H9 (cell line): ENCODE measurements around the gene REC114. TPM values are rescaled to one million over a fixed set of nuclear protein-coding genes. Genes with fewer than 3 reads are reported as not detected.

Source experiments
- DNase-seq: peaks from one replicate; pipeline ENCODE4 v3.0.0-alpha.2; 2017
- H2AFZ ChIP-seq: one replicate; pipeline ENCODE4 v1.6.1; 2013; ENCODE audit warnings: mild to moderate bottlenecking, low read length, control low read depth, moderate library complexity
- H2AK5ac ChIP-seq: 2 replicates; pipeline ENCODE4 v1.6.1; 2013; ENCODE audit warnings: low read length, control low read depth, mixed read lengths; ENCODE audit not compliant: insufficient read length
- H2BK120ac ChIP-seq: one replicate; pipeline ENCODE4 v1.6.1; 2013; ENCODE audit warnings: low read depth, mild to moderate bottlenecking, low read length, control low read depth, inconsistent platforms; ENCODE audit not compliant: poor library complexity, severe bottlenecking
- H2BK12ac ChIP-seq: 2 replicates; pipeline ENCODE4 v1.6.1; 2013; ENCODE audit warnings: low read length, control low read depth, mixed read lengths, low read depth; ENCODE audit not compliant: insufficient read length
- H2BK15ac ChIP-seq: 2 replicates; pipeline ENCODE4 v1.6.1; 2013; ENCODE audit warnings: low read depth, low read length, control low read depth
- H2BK20ac ChIP-seq: one replicate; pipeline ENCODE4 v1.6.1; 2013; ENCODE audit warnings: low read depth, mild to moderate bottlenecking, low read length, control low read depth, inconsistent platforms; ENCODE audit not compliant: poor library complexity, severe bottlenecking
- H2BK5ac ChIP-seq: 2 replicates; pipeline ENCODE4 v1.6.1; 2013; ENCODE audit warnings: low read length, control low read depth, mixed read lengths; ENCODE audit not compliant: insufficient read length
- H3K14ac ChIP-seq: 2 replicates; pipeline ENCODE4 v1.6.1; 2013; ENCODE audit warnings: low read length, control low read depth; ENCODE audit not compliant: insufficient read depth
- H3K18ac ChIP-seq: 2 replicates; pipeline ENCODE4 v1.6.1; 2013; ENCODE audit warnings: low read depth, mild to moderate bottlenecking, mixed read lengths, low read length, control low read depth; ENCODE audit not compliant: insufficient read length
- H3K23ac ChIP-seq: 2 replicates; pipeline ENCODE4 v1.6.1; 2013; ENCODE audit warnings: low read length, control low read depth, mixed read lengths, low read depth; ENCODE audit not compliant: insufficient read length
- H3K23me2 ChIP-seq: 2 replicates; pipeline ENCODE4 v1.6.1; 2013; ENCODE audit warnings: low read depth, mild to moderate bottlenecking, mixed read lengths, low read length, control low read depth; ENCODE audit not compliant: insufficient read length, poor library complexity, severe bottlenecking
- H3K27ac ChIP-seq: 2 replicates; pipeline ENCODE4 v1.5.1; 2013; ENCODE audit warnings: low read length, control low read depth, mixed read lengths, low read depth; ENCODE audit not compliant: insufficient read length
- H3K27me3 ChIP-seq: 2 replicates; pipeline ENCODE4 v1.6.1; 2013; ENCODE audit warnings: low read length, control low read depth, inconsistent platforms; ENCODE audit not compliant: insufficient read depth
- H3K4ac ChIP-seq: 2 replicates; pipeline ENCODE4 v1.6.1; 2013; ENCODE audit warnings: low read depth, mild to moderate bottlenecking, control low read depth, inconsistent platforms, low read length, moderate library complexity
- H3K4me1 ChIP-seq: 2 replicates; pipeline ENCODE4 v1.6.1; 2013; ENCODE audit warnings: low read length, control low read depth, inconsistent platforms; ENCODE audit not compliant: insufficient read depth
- H3K4me2 ChIP-seq: 2 replicates; pipeline ENCODE4 v1.6.1; 2013; ENCODE audit warnings: low read length, control low read depth, mixed read lengths; ENCODE audit not compliant: insufficient read length, insufficient read depth
- H3K56ac ChIP-seq: 2 replicates; pipeline ENCODE4 v1.6.1; 2013; ENCODE audit warnings: low read depth, mild to moderate bottlenecking, mixed read lengths, low read length, control low read depth; ENCODE audit not compliant: insufficient read length
- H3K79me1 ChIP-seq: 2 replicates; pipeline ENCODE4 v1.6.1; 2013; ENCODE audit warnings: low read depth, mild to moderate bottlenecking, moderate library complexity, low read length, control low read depth, inconsistent platforms; ENCODE audit not compliant: insufficient read depth, poor library complexity, severe bottlenecking
- H3K79me2 ChIP-seq: 2 replicates; pipeline ENCODE4 v1.6.1; 2013; ENCODE audit warnings: low read length, control low read depth, inconsistent platforms; ENCODE audit not compliant: insufficient read depth
- H3K9ac ChIP-seq: 2 replicates; pipeline ENCODE4 v1.6.1; 2013; ENCODE audit warnings: low read length, control low read depth, mixed read lengths; ENCODE audit not compliant: insufficient read length; ENCODE audit errors: extremely low read depth
- H3K9me3 ChIP-seq: one replicate; pipeline ENCODE4 v1.6.1; 2013; ENCODE audit warnings: low read depth, low read length, inconsistent platforms; ENCODE audit not compliant: control insufficient read depth
- H3T11ph ChIP-seq: one replicate; pipeline ENCODE4 v1.6.1; 2013; ENCODE audit warnings: mild to moderate bottlenecking, low read length, control low read depth, inconsistent platforms
- H4K20me1 ChIP-seq: one replicate; pipeline ENCODE4 v1.6.1; 2013; ENCODE audit not compliant: control insufficient read depth, insufficient read length, insufficient read depth
- H4K5ac ChIP-seq: 2 replicates; pipeline ENCODE4 v1.6.1; 2013; ENCODE audit warnings: low read depth, mild to moderate bottlenecking, mixed read lengths, low read length, control low read depth; ENCODE audit not compliant: insufficient read length
- H4K8ac ChIP-seq: replicated peaks from 2 replicates; pipeline ENCODE4 v1.6.1; 2013; ENCODE audit warnings: low read length, control low read depth, mixed read lengths, low read depth; ENCODE audit not compliant: insufficient read length
- H4K91ac ChIP-seq: 2 replicates; pipeline ENCODE4 v1.6.1; 2013; ENCODE audit warnings: low read depth, mild to moderate bottlenecking, moderate library complexity, mixed read lengths, low read length, control low read depth; ENCODE audit not compliant: insufficient read length
- H3K27ac Mint-ChIP-seq, 3 experiments: 2 replicates in 2 of 3; 3 replicates in 1 of 3; pipeline ENCODE4 v1.8.0; 2020 to 2021; ENCODE audit warnings: mixed read lengths in 3 of 3, mild to moderate bottlenecking in 1 of 3, moderate library complexity in 1 of 3
- H3K27me3 Mint-ChIP-seq: 2 replicates; pipeline ENCODE4 v1.8.0; 2021; ENCODE audit warnings: low read depth, mild to moderate bottlenecking, moderate library complexity, mixed read lengths
- H3K36me3 Mint-ChIP-seq, 3 experiments: 2 replicates in 2 of 3; 3 replicates in 1 of 3; pipeline ENCODE4 v1.8.0; 2020 to 2021; ENCODE audit warnings: low read depth in 3 of 3, mixed read lengths in 3 of 3; ENCODE audit not compliant: insufficient read depth in 1 of 3
- H3K4me1 Mint-ChIP-seq, 2 experiments: 2 replicates each; pipeline ENCODE4 v1.8.0; 2020; ENCODE audit warnings: mixed read lengths in 2 of 2
- H3K4me3 Mint-ChIP-seq, 2 experiments: 2 replicates in 1 of 2; 3 replicates in 1 of 2; pipeline ENCODE4 v1.8.0; 2020 to 2021; ENCODE audit warnings: mild to moderate bottlenecking in 2 of 2, mixed read lengths in 2 of 2, moderate library complexity in 1 of 2
- H3K9me3 Mint-ChIP-seq, 2 experiments: 2 replicates in 1 of 2; 3 replicates in 1 of 2; pipeline ENCODE4 v1.8.0; 2020; ENCODE audit warnings: mild to moderate bottlenecking in 2 of 2, mixed read lengths in 2 of 2, moderate library complexity in 1 of 2
- CTCF ChIP-seq: fragments of 200-600 bp; sonication (generic); conservative IDR thresholded peaks from 3 replicates; pipeline ENCODE4 v1.8.0; 2021; ENCODE audit warnings: antibody characterized with exemption, mild to moderate bottlenecking
- WGBS: extraction: QIAGEN DNeasy Blood & Tissue Kit; methylation state at CpG from one replicate; pipeline ENCODE4 v1.1.7; 2013; ENCODE audit warnings: missing lambda C conversion rate, low lambda C conversion rate, mixed read lengths; ENCODE audit not compliant: insufficient read length; ENCODE audit errors: extremely low coverage; 5-methylcytosine and 5-hydroxymethylcytosine counted together
- total RNA-seq: library from RNA; stranded (reverse); gene quantifications from 2 replicates; pipeline ENCODE4 v1.2.1, GENCODE V29; 2021

The REC114 gene
- total RNA-seq, 1 experiment from 2014 or later, result not detected

DNA sequence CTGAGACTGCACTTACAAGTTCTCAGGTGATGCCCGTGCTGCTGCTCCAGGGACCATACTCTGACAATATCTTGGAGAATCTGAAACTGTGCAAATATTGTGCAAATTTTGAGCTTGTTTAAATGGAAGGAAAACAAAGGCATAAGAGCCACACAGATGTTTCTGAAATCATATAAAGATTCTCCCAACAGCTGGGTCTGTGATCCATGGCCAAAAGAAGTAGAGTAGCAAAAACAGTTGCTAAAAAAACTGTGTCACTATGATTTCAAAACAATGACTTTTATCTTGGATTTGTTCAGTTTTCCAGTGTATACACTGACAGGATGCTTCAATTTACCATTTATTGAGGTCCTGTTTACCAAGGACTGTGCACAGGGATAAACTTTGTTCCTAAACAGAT, 164.9 kb downstream of the REC114 start:
- Mint-ChIP-seq H3K27me3 (no peaks in the 10 kb centered on the region), H3K36me3 (peaks cover 0 to 4% (median 0%) of the 10 kb centered on the region in 3 experiments; a peak in 1 of 7 replicates), H3K4me3 (no peak overlapping the region), H3K4me1 (peaks cover 31 to 34% of the 10 kb centered on the region in 2 experiments), H3K27ac (no peak overlapping the region), H3K9me3 (no peaks in the 10 kb centered on the region; a peak in 1 of 5 replicates)
- H3K23me2 ChIP-seq, result no peaks in the 10 kb centered on the region
- no peak overlapping the region for H3K9ac ChIP-seq
- no peak overlapping the region for H2BK15ac ChIP-seq
- no peak overlapping the region for H2AFZ ChIP-seq
- H3K4me1 ChIP-seq, result no peaks in the 10 kb centered on the region; the same call in 1 of the 2 replicates
- no peak for TF ChIP-seq CTCF
- H3K27ac ChIP-seq, result no peak overlapping the region
- H4K20me1 ChIP-seq, result no peaks in the 10 kb centered on the region
- H3K27me3 ChIP-seq, result no peaks in the 10 kb centered on the region; the same call in 1 of the 2 replicates
- H2BK5ac ChIP-seq, result no peak overlapping the region
- no CpG with 5 or more reads among the region's 1 CpG for WGBS
- no peak overlapping the region for H4K8ac ChIP-seq
- H4K91ac ChIP-seq, result no peak overlapping the region
- no peak overlapping the region for H3K4ac ChIP-seq
- H3K14ac ChIP-seq, result no peak overlapping the region
- no peak overlapping the region for H2BK20ac ChIP-seq
- H2AK5ac ChIP-seq, result no peak overlapping the region
- H3K79me1 ChIP-seq, result peaks cover 19% of the 10 kb centered on the region
- H2BK120ac ChIP-seq, result no peak overlapping the region
- H3T11ph ChIP-seq, result no peak overlapping the region
- no peak overlapping the region for H3K23ac ChIP-seq
- peaks cover 18% of the 10 kb centered on the region; the same call in 1 of the 2 replicates for H3K79me2 ChIP-seq
- no peak overlapping the region for H4K5ac ChIP-seq
- H3K4me2 ChIP-seq, result no peak overlapping the region
- H2BK12ac ChIP-seq, result no peak overlapping the region
- no peak for DNase-seq
- no peak overlapping the region for H3K18ac ChIP-seq
- no peaks in the 10 kb centered on the region for H3K9me3 ChIP-seq
- no peak overlapping the region for H3K56ac ChIP-seq
